OCI-LY7 (cell line): ENCODE measurements around the gene MACROH2A2. TPM values are rescaled to one million over a fixed set of nuclear protein-coding genes. Genes with fewer than 3 reads are reported as not detected.

Experiments
- BruUV-seq: library from RNA; stranded (reverse); fragments of 400-500 nt; replicated peaks from 2 replicates; lab custom pipeline; 2021; lab: Mats Ljungman, UMichigan
- CTCF ChIA-PET: fragments of 300-600 bp; sonication (Branson Sonifier 250); formaldehyde crosslinking; loops from one replicate; lab custom pipeline; 2022; ENCODE audit warnings: antibody characterized with exemption; ENCODE audit not compliant: unreplicated experiment; lab: Charles Lee
- POLR2A ChIA-PET: fragments of 300-600 bp; sonication (Branson Sonifier 250); formaldehyde crosslinking; loops from one replicate; lab custom pipeline; 2022; ENCODE audit warnings: antibody characterized with exemption; lab: Charles Lee
- DNase-seq: peaks from one replicate; pipeline ENCODE4 v3.0.0-alpha.2; 2015; ENCODE audit warnings: low spot score
- H2AFZ ChIP-seq: fragments of 200-600 bp; sonication (generic), shearing (Covaris generic); 2 replicates; pipeline ENCODE4 v1.6.1; 2014; ENCODE audit warnings: mild to moderate bottlenecking, antibody characterized with exemption, low read length, moderate library complexity
- H3K27ac ChIP-seq: fragments of 200-600 bp; sonication (generic); 2 replicates; pipeline ENCODE4 v1.5.1; 2014; ENCODE audit warnings: mixed run types, low read depth, mild to moderate bottlenecking, moderate library complexity, low read length, inconsistent platforms; ENCODE audit not compliant: poor library complexity, severe bottlenecking
- H3K36me3 ChIP-seq: fragments of 200-600 bp; sonication (generic); 2 replicates; pipeline ENCODE4 v1.6.1; 2014; ENCODE audit warnings: mild to moderate bottlenecking, antibody characterized with exemption, low read length, moderate library complexity, mixed read lengths; ENCODE audit not compliant: insufficient read depth
- H3K4me1 ChIP-seq: fragments of 200-600 bp; sonication (generic); 2 replicates; pipeline ENCODE4 v1.5.1; 2014; ENCODE audit warnings: mild to moderate bottlenecking, low read length; ENCODE audit not compliant: insufficient read depth, poor library complexity, severe bottlenecking
- H3K4me2 ChIP-seq: fragments of 200-600 bp; sonication (generic); 2 replicates; pipeline ENCODE4 v1.6.1; 2014; ENCODE audit warnings: mild to moderate bottlenecking, low read length
- H3K4me3 ChIP-seq: fragments of 200-600 bp; sonication (generic); 2 replicates; pipeline ENCODE4 v1.5.1; 2014; ENCODE audit warnings: mild to moderate bottlenecking, low read depth, low read length; ENCODE audit not compliant: poor library complexity, severe bottlenecking
- H3K79me2 ChIP-seq: fragments of 200-600 bp; sonication (generic); 2 replicates; pipeline ENCODE4 v1.6.1; 2016; ENCODE audit warnings: low read depth, mild to moderate bottlenecking, low read length, moderate library complexity, mixed read lengths; ENCODE audit not compliant: insufficient read depth
- H3K9me2 ChIP-seq: fragments of 200-600 bp; sonication (generic); 2 replicates; pipeline ENCODE4 v1.6.1; 2016; ENCODE audit warnings: mild to moderate bottlenecking, low read length, mixed read lengths; ENCODE audit not compliant: insufficient read depth
- H3K9me3 ChIP-seq: fragments of 200-600 bp; sonication (generic); 2 replicates; pipeline ENCODE4 v1.6.1; 2014; ENCODE audit warnings: mild to moderate bottlenecking, mixed run types, low read length, mixed read lengths
- H4K20me1 ChIP-seq: fragments of 200-600 bp; sonication (generic); 2 replicates; pipeline ENCODE4 v1.6.1; 2014; ENCODE audit warnings: mild to moderate bottlenecking, antibody characterized with exemption, low read length, moderate library complexity, mixed read lengths; ENCODE audit not compliant: insufficient read depth
- EZH2phosphoT487 ChIP-seq: fragments of 200-600 bp; sonication (generic); IDR thresholded peaks from 2 replicates; pipeline ENCODE4 v1.6.1; 2018; ENCODE audit warnings: low read depth, borderline replicate concordance, mild to moderate bottlenecking, mixed run types, antibody characterized with exemption, low read length, moderate library complexity, mixed read lengths
- intact Hi-C: fragments of 100-400 bp; cut with micrococcal nuclease; formaldehyde crosslinking; loops from one replicate; pipeline ENCODE4 v1.10.0; 2022; ENCODE audit not compliant: unreplicated experiment
- total RNA-seq, 2 experiments: library from RNA; depleted of rRNA in 1 of 2; stranded (reverse); fragments of >200 nt in 1 of 2; shearing (Covaris generic) in 1 of 2; gene quantifications; 2 replicates each; pipeline ENCODE4 v1.2.3, GENCODE V29; 2014 to 2022
- TF ChIP-seq, protein P1 (sequence below): fragments of 200-600 bp; sonication (generic); conservative IDR thresholded peaks from 2 replicates; pipeline ENCODE4 v1.5.1; 2014; ENCODE audit warnings: mild to moderate bottlenecking, antibody characterized with exemption, low read length, moderate library complexity, mixed read lengths

The MACROH2A2 gene
- total RNA-seq, 2 experiments from 2014 or later, result not detected

DNA sequence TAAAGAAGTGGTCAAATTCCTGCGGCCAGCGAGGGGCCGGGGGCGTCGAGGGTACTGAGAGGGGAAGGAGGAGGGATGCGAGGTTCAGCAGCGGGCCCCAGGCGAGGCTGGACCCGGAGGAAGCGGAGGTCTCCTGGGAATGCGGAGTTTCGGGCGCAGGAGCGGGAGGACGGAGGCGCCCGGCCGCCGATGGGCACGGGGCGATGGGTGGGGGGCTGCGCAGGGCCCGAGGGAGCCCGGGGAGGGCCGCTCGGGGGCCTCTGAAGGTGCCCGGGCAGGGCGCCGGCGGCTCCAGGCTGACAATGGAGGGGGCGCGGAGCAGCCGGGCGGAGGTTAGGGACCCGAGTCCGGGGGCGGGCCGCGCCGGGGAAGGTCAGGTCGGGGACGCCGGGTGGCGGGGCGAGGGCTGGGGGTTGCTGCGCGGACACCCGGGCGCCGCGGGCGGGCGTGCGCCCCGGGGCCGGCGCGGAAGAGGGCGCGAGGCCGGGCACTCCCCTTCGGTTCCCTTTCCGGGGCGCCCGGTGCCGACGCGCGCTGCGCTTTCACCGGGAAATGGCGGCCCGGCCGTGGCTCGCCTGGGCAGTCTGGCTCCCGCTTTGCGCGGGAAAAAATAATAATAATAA is 683 bp downstream of the MACROH2A2 start:
- no peak for TF ChIP-seq EZH2phosphoT487
- TF ChIP-seq, protein P1, sequence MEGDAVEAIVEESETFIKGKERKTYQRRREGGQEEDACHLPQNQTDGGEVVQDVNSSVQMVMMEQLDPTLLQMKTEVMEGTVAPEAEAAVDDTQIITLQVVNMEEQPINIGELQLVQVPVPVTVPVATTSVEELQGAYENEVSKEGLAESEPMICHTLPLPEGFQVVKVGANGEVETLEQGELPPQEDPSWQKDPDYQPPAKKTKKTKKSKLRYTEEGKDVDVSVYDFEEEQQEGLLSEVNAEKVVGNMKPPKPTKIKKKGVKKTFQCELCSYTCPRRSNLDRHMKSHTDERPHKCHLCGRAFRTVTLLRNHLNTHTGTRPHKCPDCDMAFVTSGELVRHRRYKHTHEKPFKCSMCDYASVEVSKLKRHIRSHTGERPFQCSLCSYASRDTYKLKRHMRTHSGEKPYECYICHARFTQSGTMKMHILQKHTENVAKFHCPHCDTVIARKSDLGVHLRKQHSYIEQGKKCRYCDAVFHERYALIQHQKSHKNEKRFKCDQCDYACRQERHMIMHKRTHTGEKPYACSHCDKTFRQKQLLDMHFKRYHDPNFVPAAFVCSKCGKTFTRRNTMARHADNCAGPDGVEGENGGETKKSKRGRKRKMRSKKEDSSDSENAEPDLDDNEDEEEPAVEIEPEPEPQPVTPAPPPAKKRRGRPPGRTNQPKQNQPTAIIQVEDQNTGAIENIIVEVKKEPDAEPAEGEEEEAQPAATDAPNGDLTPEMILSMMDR, result no peak
- H3K9me3 ChIP-seq, result no peaks in the 10 kb centered on the region
- intact Hi-C loops, result no loop called here
- CTCF ChIA-PET, result no interaction called here
- H3K4me2 ChIP-seq, result no peak overlapping the region
- POLR2A ChIA-PET, result no interaction called here
- H2AFZ ChIP-seq, result no peak overlapping the region
- H3K9me2 ChIP-seq, result no peaks in the 10 kb centered on the region
- H4K20me1 ChIP-seq, result no peaks in the 10 kb centered on the region
- H3K4me3 ChIP-seq, result no peak overlapping the region
- H3K4me1 ChIP-seq, result no peaks in the 10 kb centered on the region
- DNase-seq, result no peak
- H3K36me3 ChIP-seq, result no peaks in the 10 kb centered on the region
- H3K27ac ChIP-seq, result no peak overlapping the region
- H3K79me2 ChIP-seq, result no peaks in the 10 kb centered on the region
- BruUV-seq, result no TSS peak

DNA sequence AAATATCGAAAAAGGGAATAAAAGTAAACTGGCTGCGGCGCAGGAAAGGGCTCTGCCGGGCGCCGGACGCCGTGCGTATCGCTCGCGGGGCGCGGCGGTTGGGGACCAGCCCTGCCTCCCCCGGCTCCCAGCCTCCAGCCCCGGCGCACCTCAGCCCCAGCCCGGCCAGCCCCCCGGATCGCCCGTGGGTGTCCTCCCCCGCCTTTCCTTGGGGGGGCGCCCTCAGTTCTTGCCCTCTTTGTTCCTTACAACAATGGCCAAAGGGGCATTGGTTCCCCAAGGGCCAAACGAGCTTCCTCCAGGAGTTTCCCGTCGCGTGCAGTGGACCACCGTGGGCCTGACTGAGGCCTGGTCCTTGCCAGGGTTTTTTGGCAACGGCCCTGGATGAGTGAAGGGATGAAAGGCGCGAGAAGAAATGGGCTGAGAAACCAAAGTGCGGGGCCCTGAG is 1.2 kb downstream of the MACROH2A2 start:
- Histone ChIP-seq H3K27ac (no peak overlapping the region), H3K4me1 (no peaks in the 10 kb centered on the region), H3K79me2 (no peaks in the 10 kb centered on the region), H3K9me2 (no peaks in the 10 kb centered on the region), H3K4me3 (no peak overlapping the region), H4K20me1 (no peaks in the 10 kb centered on the region), H3K36me3 (no peaks in the 10 kb centered on the region), H2AFZ (no peak overlapping the region), H3K9me3 (no peaks in the 10 kb centered on the region), H3K4me2 (no peak overlapping the region)
- POLR2A ChIA-PET, result no interaction called here
- TF ChIP-seq, protein P1, result no peak
- no peak for TF ChIP-seq EZH2phosphoT487
- DNase-seq, result no peak
- no TSS peak for BruUV-seq
- intact Hi-C loops, result no loop called here
- CTCF ChIA-PET, result no interaction called here

DNA sequence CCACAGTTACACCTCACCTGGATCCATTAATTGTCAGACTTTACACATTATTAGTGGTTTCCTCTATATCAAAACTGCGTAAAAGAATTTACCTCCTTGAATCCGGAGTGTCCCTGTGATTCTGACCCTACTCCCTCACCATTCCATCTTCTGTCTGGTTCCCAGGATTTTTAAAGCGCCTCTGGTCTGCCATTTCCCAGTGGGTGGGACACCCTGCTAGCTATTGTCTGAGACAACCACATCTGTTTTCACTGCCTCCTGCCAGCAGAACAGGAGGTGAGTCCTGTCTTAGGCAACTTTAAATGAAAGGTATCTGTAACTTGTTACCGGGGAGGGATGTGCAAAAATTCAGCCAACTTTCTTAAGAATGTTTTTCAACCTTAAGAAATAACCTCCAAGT is 2.3 kb downstream of the MACROH2A2 start:
- POLR2A ChIA-PET, result no interaction called here
- H4K20me1 ChIP-seq, result no peaks in the 10 kb centered on the region
- H3K9me3 ChIP-seq, result no peaks in the 10 kb centered on the region
- no peak for DNase-seq
- H3K4me3 ChIP-seq, result no peak overlapping the region
- H3K9me2 ChIP-seq, result no peaks in the 10 kb centered on the region
- H3K79me2 ChIP-seq, result no peaks in the 10 kb centered on the region
- H2AFZ ChIP-seq, result no peak overlapping the region
- H3K4me1 ChIP-seq, result no peaks in the 10 kb centered on the region
- BruUV-seq, result no TSS peak
- H3K4me2 ChIP-seq, result no peak overlapping the region
- CTCF ChIA-PET, result no interaction called here
- no peak overlapping the region for H3K27ac ChIP-seq
- TF ChIP-seq, protein P1, result no peak
- TF ChIP-seq EZH2phosphoT487, result no peak
- no peaks in the 10 kb centered on the region for H3K36me3 ChIP-seq
- intact Hi-C loops, result no loop called here
